IMR-90 (cell line): ENCODE results near the gene PKP3. TPM values are rescaled to one million over a fixed set of nuclear protein-coding genes. Genes with fewer than 3 reads are reported as not detected.

Experiments used
- ATAC-seq: fragments of 200-7000 bp; cut with Tn5 transposase; 2 replicates; pipeline ENCODE4 v1.9.1; 2020; ENCODE audit warnings: low read depth, mild to moderate bottlenecking, moderate library complexity
- BruUV-seq: library from RNA; stranded (reverse); fragments of 400-500 nt; replicated peaks from 2 replicates; lab custom pipeline; 2021; lab: Mats Ljungman, UMichigan
- CTCF ChIA-PET: fragments of 300-600 bp; formaldehyde crosslinking; extraction: SDS; loops from one replicate; lab custom pipeline; 2021; ENCODE audit warnings: antibody characterized with exemption; lab: Yijun Ruan, JAX
- POLR2A ChIA-PET: fragments of 300-600 bp; sonication (Branson Sonifier 250); formaldehyde crosslinking; loops from one replicate; lab custom pipeline; 2022; ENCODE audit warnings: antibody characterized with exemption; ENCODE audit not compliant: unreplicated experiment; lab: Charles Lee
- DNase-seq: peaks from one replicate; pipeline ENCODE4 v3.0.0; 2013
- H2AFZ ChIP-seq: replicated peaks from 2 replicates; pipeline ENCODE3; 2013; ENCODE audit warnings: low read length, mild to moderate bottlenecking; ENCODE audit not compliant: poor library complexity
- H2AK5ac ChIP-seq: 2 replicates; pipeline ENCODE4 v1.6.1; 2013; ENCODE audit warnings: low read depth, low read length, inconsistent platforms
- H2AK9ac ChIP-seq: replicated peaks from 2 replicates; pipeline ENCODE3; 2013; ENCODE audit warnings: mild to moderate bottlenecking, low read depth, low read length, moderate library complexity; ENCODE audit not compliant: poor library complexity
- H2BK120ac ChIP-seq: 2 replicates; pipeline ENCODE4 v1.6.1; 2013; ENCODE audit warnings: low read depth, low read length, inconsistent platforms
- H2BK15ac ChIP-seq: 3 replicates; pipeline ENCODE4 v1.6.1; 2013; ENCODE audit warnings: low read depth, low read length, inconsistent platforms
- H2BK20ac ChIP-seq: 2 replicates; pipeline ENCODE4 v1.6.1; 2013; ENCODE audit warnings: low read depth, mild to moderate bottlenecking, inconsistent platforms, low read length, moderate library complexity
- H2BK5ac ChIP-seq: 2 replicates; pipeline ENCODE4 v1.6.1; 2013; ENCODE audit warnings: mild to moderate bottlenecking, low read depth, low read length, inconsistent platforms; ENCODE audit not compliant: poor library complexity, severe bottlenecking
- H3K14ac ChIP-seq: replicated peaks from 2 replicates; pipeline ENCODE4 v1.6.1; 2013; ENCODE audit warnings: low read depth, low read length, inconsistent platforms
- H3K18ac ChIP-seq: 2 replicates; pipeline ENCODE4 v1.6.1; 2013; ENCODE audit warnings: low read depth, low read length, control low read depth
- H3K23ac ChIP-seq: 2 replicates; pipeline ENCODE4 v1.6.1; 2013; ENCODE audit warnings: low read depth, low read length, inconsistent platforms
- H3K27ac ChIP-seq: 2 replicates; pipeline ENCODE4 v1.5.1; 2013; ENCODE audit warnings: mild to moderate bottlenecking, control low read depth, low read length; ENCODE audit not compliant: insufficient read depth
- H3K27me3 ChIP-seq: 2 replicates; pipeline ENCODE4 v1.6.1; 2013; ENCODE audit warnings: low read length; ENCODE audit not compliant: control insufficient read depth, insufficient read depth
- H3K36me3 ChIP-seq: 2 replicates; pipeline ENCODE4 v1.6.1; 2013; ENCODE audit warnings: low read length, mixed read lengths; ENCODE audit not compliant: control insufficient read depth, insufficient read depth
- H3K4ac ChIP-seq: 2 replicates; pipeline ENCODE4 v1.6.1; 2013; ENCODE audit warnings: low read depth, low read length, inconsistent platforms
- H3K4me1 ChIP-seq: 2 replicates; pipeline ENCODE4 v1.6.1; 2013; ENCODE audit warnings: low read length, mixed read lengths; ENCODE audit not compliant: control insufficient read depth, insufficient read depth
- H3K4me2 ChIP-seq: 2 replicates; pipeline ENCODE4 v1.6.1; 2013; ENCODE audit warnings: low read depth, mild to moderate bottlenecking, control low read depth, low read length, moderate library complexity
- H3K4me3 ChIP-seq: 2 replicates; pipeline ENCODE4 v1.5.1; 2013; ENCODE audit warnings: low read depth, mild to moderate bottlenecking, control low read depth, low read length, moderate library complexity; ENCODE audit not compliant: insufficient read depth
- H3K56ac ChIP-seq: 2 replicates; pipeline ENCODE4 v1.6.1; 2013; ENCODE audit warnings: low read length, inconsistent platforms; ENCODE audit not compliant: insufficient read depth; ENCODE audit errors: extremely low read depth
- H3K79me1 ChIP-seq, 2 experiments: 2 replicates each; pipeline ENCODE4 v1.6.1; 2013; ENCODE audit warnings: low read length in 2 of 2, inconsistent platforms in 1 of 2, low read depth in 1 of 2
- H3K9ac ChIP-seq: 2 replicates; pipeline ENCODE4 v1.6.1; 2013; ENCODE audit warnings: low read depth, low read length, control low read depth
- H3K9me1 ChIP-seq: 2 replicates; pipeline ENCODE4 v1.6.1; 2013; ENCODE audit warnings: low read length, inconsistent platforms; ENCODE audit not compliant: insufficient read depth
- H3K9me3 ChIP-seq: 2 replicates; pipeline ENCODE4 v1.6.1; 2013; ENCODE audit warnings: low read length; ENCODE audit not compliant: control insufficient read depth, insufficient read depth
- H4K20me1 ChIP-seq: 2 replicates; pipeline ENCODE4 v1.6.1; 2013; ENCODE audit warnings: low read length, inconsistent platforms; ENCODE audit not compliant: insufficient read depth
- H4K5ac ChIP-seq: 2 replicates; pipeline ENCODE4 v1.6.1; 2013; ENCODE audit warnings: mild to moderate bottlenecking, low read depth, low read length, control low read depth
- H4K8ac ChIP-seq, 2 experiments: 2 replicates each; pipeline ENCODE4 v1.6.1; 2013; ENCODE audit warnings: low read depth in 2 of 2, low read length in 2 of 2, control low read depth in 1 of 2, inconsistent platforms in 1 of 2
- H4K91ac ChIP-seq: 2 replicates; pipeline ENCODE4 v1.6.1; 2013; ENCODE audit warnings: low read depth, low read length, inconsistent platforms; ENCODE audit not compliant: insufficient read depth
- BHLHE40 ChIP-seq: fragments of 150-350 bp; IDR thresholded peaks from 2 replicates; pipeline ENCODE4 v1.6.1; 2016; ENCODE audit warnings: mild to moderate bottlenecking, low read depth, low read length
- CHD1 ChIP-seq: IDR thresholded peaks from 2 replicates; pipeline ENCODE4 v1.6.1; 2012; ENCODE audit warnings: low read depth, low read length, improper control_type of control experiment
- CTCF ChIP-seq: conservative IDR thresholded peaks from 2 replicates; pipeline ENCODE4 v1.5.1; 2012; ENCODE audit warnings: mild to moderate bottlenecking, low read depth, low read length, improper control_type of control experiment
- ELK1 ChIP-seq: fragments of 150-350 bp; IDR thresholded peaks from 2 replicates; pipeline ENCODE4 v1.6.1; 2016; ENCODE audit warnings: low read depth, mild to moderate bottlenecking, low read length, moderate library complexity, borderline replicate concordance
- MAFK ChIP-seq: IDR thresholded peaks from 2 replicates; pipeline ENCODE4 v1.6.1; 2012; ENCODE audit warnings: low read depth, low read length, improper control_type of control experiment
- MAZ ChIP-seq: IDR thresholded peaks from 2 replicates; pipeline ENCODE4 v1.6.1; 2012; ENCODE audit warnings: low read depth, mild to moderate bottlenecking, low read length, improper control_type of control experiment, moderate library complexity, borderline replicate concordance
- MXI1 ChIP-seq: IDR thresholded peaks from 2 replicates; pipeline ENCODE4 v1.6.1; 2012; ENCODE audit warnings: low read depth, mild to moderate bottlenecking, low read length, moderate library complexity, borderline replicate concordance
- NFE2L2 ChIP-seq: fragments of 150-350 bp; IDR thresholded peaks from 2 replicates; pipeline ENCODE4 v1.6.1; 2016; ENCODE audit warnings: low read depth, mild to moderate bottlenecking, low read length
- POLR2A ChIP-seq: IDR thresholded peaks from 2 replicates; pipeline ENCODE4 v1.6.1; 2012; ENCODE audit warnings: mild to moderate bottlenecking, low read depth, low read length
- RAD21 ChIP-seq: IDR thresholded peaks from 2 replicates; pipeline ENCODE4 v1.6.1; 2012; ENCODE audit warnings: low read length, improper control_type of control experiment
- RFX5 ChIP-seq: IDR thresholded peaks from 2 replicates; pipeline ENCODE4 v1.8.0; 2012; ENCODE audit warnings: low read depth, mild to moderate bottlenecking, low read length, moderate library complexity
- SMC3 ChIP-seq: fragments of 150-350 bp; IDR thresholded peaks from 2 replicates; pipeline ENCODE4 v1.6.1; 2016; ENCODE audit warnings: low read depth, mild to moderate bottlenecking, antibody characterized with exemption, low read length, moderate library complexity
- WGBS, 2 experiments: methylation state at CpG; one replicate each; pipeline versions ENCODE4 v1.1.5 to v1.1.7; 2013; ENCODE audit warnings: missing lambda C conversion rate in 2 of 2; ENCODE audit not compliant: insufficient read length in 1 of 2; ENCODE audit errors: extremely low coverage in 2 of 2; 5-methylcytosine and 5-hydroxymethylcytosine counted together
- dilution Hi-C: fragments of 300-500 bp; cut with HindIII; formaldehyde crosslinking; loops from one replicate; pipeline ENCODE4 v1.14.3; 2018; ENCODE audit warnings: low sequenced_read_pairs; ENCODE audit not compliant: unreplicated experiment
- in situ Hi-C: fragments of 300-500 bp; cut with MboI; formaldehyde crosslinking; loops from 3 replicates; pipeline ENCODE4 v1.14.3; 2019; ENCODE audit warnings: low sequenced_read_pairs, inconsistent platforms, mixed read lengths
- intact Hi-C: fragments of 100-400 bp; cut with micrococcal nuclease; formaldehyde crosslinking; loops from 2 replicates; pipeline ENCODE4 v1.10.0; 2022
- polyA plus RNA-seq, 3 experiments: library from polyadenylated mRNA; depleted of rRNA; stranded (reverse); fragments of >200 nt; gene quantifications; 2 replicates each; pipeline ENCODE4 v1.2.3, GENCODE V29; 2012; ENCODE audit warnings: low replicate concordance in 1 of 3
- total RNA-seq: library from RNA; depleted of rRNA; stranded (reverse); fragments of >200 nt; gene quantifications from 2 replicates; pipeline ENCODE4 v1.2.3, GENCODE V29; 2012

The PKP3 gene
- total and polyA plus RNA-seq, 2 of the 4 experiments (the other 2 are of a cell fraction) = 1.5 to 2.2 TPM

- TF ChIP-seq RFX5 = no peak
These were observed 22.2 kb downstream of the PKP3 start (continued) for GRCh38 chr11:416051-416756.

GRCh38 chr11:416757-417621 is 23.0 kb downstream of the PKP3 start:
- ATAC-seq (peak; percentile 71), DNase-seq (no peak)
- Histone ChIP-seq H3K9me1 (0 out of 2 replicates have a peak, but pooled peaks cover 5% of the 10 kb centered on the region), H2BK5ac (no peak overlapping the region), H2AK9ac (peak overlapping the region; percentile 81), H4K5ac (peak overlapping the region; percentile 62), H3K4me1 (peaks cover 14% of the 10 kb centered on the region), H4K20me1 (no peaks in the 10 kb centered on the region), H3K23ac (no peak overlapping the region), H3K27me3 (peaks cover 38% of the 10 kb centered on the region), H3K4ac (peak overlapping the region; percentile 61; the same call in 1 of the 2 replicates), H2BK120ac (no peak overlapping the region), H2BK20ac (no peak overlapping the region), H2AK5ac (no peak overlapping the region), H3K4me3 (peak overlapping the region; percentile 41), H3K9me3 (no peaks in the 10 kb centered on the region), H3K14ac (no peak overlapping the region; the same call in 1 of the 2 replicates), H2BK15ac (no peak overlapping the region), H3K56ac (no peak overlapping the region; the same call in 1 of the 2 replicates), H3K18ac (no peak overlapping the region), H3K79me1 (no peaks in the 10 kb centered on the region), H4K91ac (no peak overlapping the region), H3K36me3 (no peaks in the 10 kb centered on the region), H2AFZ (peak overlapping the region; percentile 92), H3K27ac (no peak overlapping the region), H3K9ac (peak overlapping the region; percentile 48; the same call in 1 of the 2 replicates), H3K4me2 (peak overlapping the region; percentile 76), H4K8ac (peak overlapping the region in 1 of 2 experiments; percentile 86; a peak in 2 of 4 replicates)
- BruUV-seq = no TSS peak
- dilution Hi-C loops = no loop called here
- intact Hi-C loops = no loop called here
- in situ Hi-C loops = no loop called here
- CTCF ChIA-PET = no interaction called here
- 2% methylated on average over 53 of the region's 97 CpGs; no CpG with 5 or more reads in 1 of the 2 experiments for WGBS, 2 experiments
- POLR2A ChIA-PET = no interaction called here
- TF ChIP-seq MAZ (no peak), ELK1 (no peak), CTCF (no peak), POLR2A (no peak), MAFK (no peak), BHLHE40 (no peak), NFE2L2 (no peak), MXI1 (no peak), SMC3 (no peak), RAD21 (no peak), CHD1 (no peak), RFX5 (no peak)
